Gastroesophageal sphincter (tissue), 4 donors: ENCODE results near the gene CFAP92. TPM values are rescaled to one million over a fixed set of nuclear protein-coding genes. Genes with fewer than 3 reads are reported as not detected.

ENCODE experiments used
- ATAC-seq: fragments of 150-250 bp; one replicate; pipeline ENCODE4 v1.9.1; 2016; ENCODE audit warnings: mild to moderate bottlenecking, moderate library complexity
- H3K27ac ChIP-seq, 4 donors: fragments of 200-600 bp; sonication (generic) in 3 of 4; 1 replicate in 3 of 4; 2 replicates in 1 of 4; pipeline ENCODE4 v1.5.1; 2016 to 2019
- H3K27me3 ChIP-seq: fragments of 200-600 bp; sonication (generic); one replicate; pipeline ENCODE4 v1.5.1; 2019
- H3K36me3 ChIP-seq, 2 donors: fragments of 200-600 bp; sonication (generic); one replicate each; pipeline ENCODE4 v1.5.1; 2019; ENCODE audit warnings: control low read depth in 1 of 2
- H3K4me1 ChIP-seq, 3 donors: fragments of 200-600 bp; sonication (generic); 1 replicate in 2 of 3; 2 replicates in 1 of 3; pipeline ENCODE4 v1.5.1; 2016 to 2019; ENCODE audit warnings: control low read depth in 2 of 3
- H3K4me3 ChIP-seq, 2 donors: fragments of 200-600 bp; sonication (generic); one replicate each; pipeline ENCODE4 v1.5.1; 2019; ENCODE audit warnings: mild to moderate bottlenecking in 1 of 2, moderate library complexity in 1 of 2
- H3K9me3 ChIP-seq, 3 donors: fragments of 200-600 bp; sonication (generic); one replicate each; pipeline ENCODE4 v1.5.1; 2017 to 2019; ENCODE audit warnings: control low read depth in 2 of 3
- CTCF ChIP-seq, 4 experiments: fragments of 200-600 bp in 2 of 4; fragments of 450-650 bp in 2 of 4; sonication (generic) in 1 of 4; IDR thresholded peaks; one replicate each; pipeline ENCODE4 v1.5.1; 2017 to 2019; ENCODE audit warnings: antibody characterized with exemption in 4 of 4, mild to moderate bottlenecking in 2 of 4, moderate library complexity in 2 of 4
- EP300 ChIP-seq: sonication (generic); formaldehyde crosslinking; IDR thresholded peaks from one replicate; pipeline ENCODE4 v1.6.1; 2017; ENCODE audit warnings: antibody characterized with exemption, mild to moderate bottlenecking
- POLR2A ChIP-seq, 2 donors: fragments of 450-650 bp; IDR thresholded peaks; one replicate each; pipeline ENCODE4 v1.6.1; 2017; ENCODE audit warnings: antibody characterized with exemption in 2 of 2, mild to moderate bottlenecking in 2 of 2, moderate library complexity in 1 of 2
- POLR2AphosphoS5 ChIP-seq: sonication (generic); formaldehyde crosslinking; IDR thresholded peaks from one replicate; pipeline ENCODE4 v1.6.1; 2017; ENCODE audit warnings: antibody characterized with exemption
- WGBS, 2 donors: methylation state at CpG; one replicate each; pipeline ENCODE4 v1.1.5; 2018; ENCODE audit warnings: low coverage in 1 of 2; 5-methylcytosine and 5-hydroxymethylcytosine counted together
- total RNA-seq, 4 donors: library from RNA; depleted of rRNA; stranded (reverse); fragments of >200 nt; gene quantifications; one replicate each; pipeline ENCODE4 v1.1.0, GENCODE V29; 2016

Gene CFAP92
- total RNA-seq, 4 donors from 2014 or later, result 0.96 to 3.3 (median 2.3) TPM

- Histone ChIP-seq H3K4me1 (peaks cover 0 to 57% (median 17%) of the 10 kb centered on the region in 3 donors), H3K9me3 (no peaks in the 10 kb centered on the region), H3K4me3 (peak overlapping the region; percentile 48 to 79), H3K27me3 (no peaks in the 10 kb centered on the region), H3K36me3 (peaks cover 0 to 31% of the 10 kb centered on the region in 2 donors), H3K27ac (peak overlapping the region; percentile 45 to 95 (median 94))
- WGBS, 2 donors, result 5 to 7% methylated on average over 4 to 5 of the region's 6 CpGs
- no peak for ATAC-seq
- TF ChIP-seq POLR2AphosphoS5, result no peak
- TF ChIP-seq CTCF (IDR thresholded peaks at IDR 0.05), result no peak
- no peak for TF ChIP-seq POLR2A (IDR thresholded peaks at IDR 0.05)
- TF ChIP-seq EP300, result no peak
These were observed 113.9 kb downstream of the CFAP92 start for GRCh38 chr3:128879991-128880390.

- peak within 1 kb of the TSS; percentile 87 to 95 (median 94) for H3K27ac ChIP-seq
- no peaks in the 10 kb centered on the region for H3K27me3 ChIP-seq
- H3K4me3 ChIP-seq, result peak within 1 kb of the TSS; percentile 48 to 79
- peaks cover 0 to 24% of the 10 kb centered on the region in 2 donors for H3K36me3 ChIP-seq
- peak; percentile 87 to 92 for TF ChIP-seq POLR2A (IDR thresholded peaks at IDR 0.05)
- TF ChIP-seq CTCF (IDR thresholded peaks at IDR 0.05), result peak in 2 of 4 experiments; percentile 8 to 14
- TF ChIP-seq EP300, result no peak
- TF ChIP-seq POLR2AphosphoS5, result peak; percentile 96
- WGBS, 2 donors, result 0% methylated on average over 5 to 8 of the region's 65 CpGs
- no peaks in the 10 kb centered on the region for H3K9me3 ChIP-seq
- ATAC-seq, result peak; percentile 98
- peaks cover 0 to 57% (median 17%) of the 10 kb centered on the region in 3 donors for H3K4me1 ChIP-seq
These were observed 114.5 kb downstream of the CFAP92 start, which contains the start of gene ACAD9 for GRCh38 chr3:128879125-128879969. Gene ACAD9 (plus strand): TSS chr3:128879620. CDS start chr3:128879692, 72 bp downstream.

GRCh38 chr3:128878556-128879124 is 115.2 kb downstream of the CFAP92 start:
- peaks cover 0 to 17% of the 10 kb centered on the region in 2 donors for H3K36me3 ChIP-seq
- peak; percentile 57 for ATAC-seq
- TF ChIP-seq POLR2AphosphoS5, result no peak
- TF ChIP-seq CTCF (IDR thresholded peaks at IDR 0.05), result no peak
- no peak for TF ChIP-seq EP300
- TF ChIP-seq POLR2A (IDR thresholded peaks at IDR 0.05), result no peak
- peak overlapping the region; percentile 87 to 95 (median 94) for H3K27ac ChIP-seq
- peaks cover 0 to 52% (median 17%) of the 10 kb centered on the region in 3 donors for H3K4me1 ChIP-seq
- H3K4me3 ChIP-seq, result peak overlapping the region; percentile 48 to 79
- H3K27me3 ChIP-seq, result no peaks in the 10 kb centered on the region
- 0 to 2% methylated on average over 14 of the region's 14 CpGs for WGBS, 2 donors
- H3K9me3 ChIP-seq, result no peaks in the 10 kb centered on the region

GRCh38 chr3:128878011-128878457 is 115.8 kb downstream of the CFAP92 start:
- no peaks in the 10 kb centered on the region for H3K27me3 ChIP-seq
- no peaks in the 10 kb centered on the region for H3K9me3 ChIP-seq
- TF ChIP-seq POLR2AphosphoS5 (no peak), CTCF (IDR thresholded peaks at IDR 0.05) (no peak), EP300 (no peak), POLR2A (IDR thresholded peaks at IDR 0.05) (no peak)
- WGBS, 2 donors, result 65 to 79% methylated on average over 2 to 5 of the region's 7 CpGs
- peak overlapping the region; percentile 87 to 95 (median 94) for H3K27ac ChIP-seq
- H3K36me3 ChIP-seq, result peaks cover 0 to 14% of the 10 kb centered on the region in 2 donors
- H3K4me1 ChIP-seq, result peaks cover 0 to 46% (median 17%) of the 10 kb centered on the region in 3 donors
- peak overlapping the region in 1 of 2 donors; percentile 79 for H3K4me3 ChIP-seq
- ATAC-seq, result no peak
